Panc1 (cell line): Measurements from ENCODE around the gene PHKB. TPM values are rescaled to one million over a fixed set of nuclear protein-coding genes. Genes with fewer than 3 reads are reported as not detected.

Experiments
- ATAC-seq: fragments of 200-7000 bp; cut with Tn5 transposase; 2 replicates; pipeline ENCODE4 v1.9.1; 2020; ENCODE audit warnings: mild to moderate bottlenecking, moderate library complexity
- BruUV-seq: library from RNA; stranded (reverse); fragments of 400-500 nt; replicated peaks from 2 replicates; lab custom pipeline; 2021; lab: Mats Ljungman, UMichigan
- CTCF ChIA-PET: fragments of 300-600 bp; sonication (Branson Sonifier 250); formaldehyde crosslinking; loops from one replicate; lab custom pipeline; 2022; ENCODE audit warnings: antibody characterized with exemption; lab: Charles Lee
- POLR2A ChIA-PET: fragments of 300-600 bp; sonication (Branson Sonifier 250); formaldehyde crosslinking; loops from one replicate; lab custom pipeline; 2022; ENCODE audit warnings: antibody characterized with exemption; lab: Charles Lee
- DNase-seq: peaks from one replicate; pipeline ENCODE4 v3.0.0-alpha.2; 2010; ENCODE audit warnings: low read depth, low spot score
- H3K27ac ChIP-seq: 2 replicates; pipeline ENCODE4 v1.5.1; 2011; ENCODE audit warnings: mild to moderate bottlenecking, low read length, inconsistent platforms
- H3K27me3 ChIP-seq: fragments of 200-500 bp; sonication (Bioruptor generic); 2 replicates; pipeline ENCODE4 v1.6.0; 2014; ENCODE audit warnings: low read length, inconsistent platforms; ENCODE audit not compliant: control insufficient read depth, insufficient read depth
- H3K36me3 ChIP-seq: fragments of 200-500 bp; sonication (Bioruptor generic); 2 replicates; pipeline ENCODE4 v1.5.1; 2014; ENCODE audit warnings: inconsistent platforms, mild to moderate bottlenecking, low read length, moderate library complexity; ENCODE audit not compliant: control insufficient read depth, insufficient read depth
- H3K4me1 ChIP-seq: 2 replicates; pipeline ENCODE4 v1.5.1; 2011; ENCODE audit warnings: inconsistent platforms, mild to moderate bottlenecking, low read length, moderate library complexity; ENCODE audit not compliant: control insufficient read depth, insufficient read depth
- H3K4me3 ChIP-seq, 2 experiments: 2 replicates each; pipeline ENCODE4 v1.5.1; 2011 to 2012; ENCODE audit warnings: low read depth in 2 of 2, low read length in 2 of 2, mild to moderate bottlenecking in 2 of 2, inconsistent platforms in 1 of 2, moderate library complexity in 1 of 2
- H3K9me3 ChIP-seq: fragments of 200-500 bp; sonication (Bioruptor generic); 2 replicates; pipeline ENCODE4 v1.5.1; 2014; ENCODE audit warnings: low read depth, mild to moderate bottlenecking, inconsistent platforms, low read length, moderate library complexity; ENCODE audit not compliant: control insufficient read depth, insufficient read depth
- POLR2AphosphoS5 ChIP-seq: IDR thresholded peaks from 2 replicates; pipeline ENCODE4 v1.6.1; 2012; ENCODE audit warnings: mild to moderate bottlenecking, low read depth, low read length, moderate library complexity
- REST ChIP-seq, 2 experiments: IDR thresholded peaks; 2 replicates each; pipeline ENCODE4 v1.6.1; 2011 to 2012; ENCODE audit warnings: low read depth in 2 of 2, control low read depth in 1 of 2, low read length in 1 of 2, mild to moderate bottlenecking in 1 of 2, moderate library complexity in 1 of 2; ENCODE audit not compliant: insufficient read depth in 1 of 2
- SIN3A ChIP-seq: IDR thresholded peaks from 2 replicates; pipeline ENCODE4 v1.6.1; 2012; ENCODE audit warnings: low read depth, mild to moderate bottlenecking, low read length, moderate library complexity, borderline replicate concordance; ENCODE audit not compliant: insufficient read depth
- TCF7L2 ChIP-seq: IDR thresholded peaks from 2 replicates; pipeline ENCODE4 v1.6.1; 2011; ENCODE audit warnings: mild to moderate bottlenecking, low read depth, low read length, inconsistent platforms
- in situ Hi-C: cut with HindIII; loops from 2 replicates; pipeline ENCODE4 v1.10.0; 2016; ENCODE audit warnings: low sequenced_read_pairs, low pct_unique_long_range_greater_than_20kb
- intact Hi-C: fragments of 100-400 bp; cut with micrococcal nuclease; formaldehyde crosslinking; loops from one replicate; pipeline ENCODE4 v1.10.0; 2022; ENCODE audit not compliant: unreplicated experiment
- total RNA-seq: library from RNA; stranded (reverse); gene quantifications from one replicate; pipeline ENCODE4 v1.2.1, GENCODE V29; 2021; ENCODE audit not compliant: unreplicated experiment
- TF ChIP-seq, protein P1 (sequence below): fragments of 450-650 bp; IDR thresholded peaks from 2 replicates; pipeline ENCODE4 v1.5.1; 2017; ENCODE audit warnings: mild to moderate bottlenecking

PHKB gene
- total RNA-seq, 1 experiment from 2014 or later = 29.5 TPM

DNA sequence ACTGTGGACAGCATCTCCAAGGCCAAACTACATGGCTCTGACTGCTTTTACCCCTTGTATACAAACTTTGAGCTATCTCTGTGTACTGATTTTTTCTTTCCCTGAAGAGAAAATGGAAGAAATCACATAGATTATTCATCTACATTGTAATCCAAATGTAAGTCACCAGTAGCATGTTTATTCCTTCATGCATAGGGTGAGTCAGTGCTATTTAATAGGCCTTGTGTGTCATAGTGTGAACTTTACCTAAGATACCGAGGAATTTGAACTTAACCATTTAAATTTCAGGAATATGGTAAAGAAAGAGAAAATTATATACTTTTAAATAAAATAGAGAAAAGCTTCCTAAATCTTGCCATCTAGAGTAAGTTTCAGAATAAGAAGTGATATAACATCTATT is 16.5 kb downstream of the PHKB start:
- TF ChIP-seq TCF7L2 (no peak), POLR2AphosphoS5 (no peak), SIN3A (no peak)
- DNase-seq (no peak), ATAC-seq (no peak)
- POLR2A ChIA-PET = no interaction called here
- Histone ChIP-seq H3K36me3 (no peaks in the 10 kb centered on the region), H3K4me3 (no peak overlapping the region), H3K9me3 (no peaks in the 10 kb centered on the region), H3K27ac (no peak overlapping the region), H3K4me1 (no peaks in the 10 kb centered on the region), H3K27me3 (no peaks in the 10 kb centered on the region)
- BruUV-seq = no TSS peak
- intact Hi-C loops (no loop called here), in situ Hi-C loops (no loop called here)
- CTCF ChIA-PET = no interaction called here

- H3K36me3 ChIP-seq = no peaks in the 10 kb centered on the region
- no peaks in the 10 kb centered on the region for H3K27me3 ChIP-seq
- BruUV-seq = no TSS peak
- DNase-seq = no peak
- intact Hi-C loops = no loop called here
- TF ChIP-seq REST (IDR thresholded peaks at IDR 0.05; ENCODE audit: insufficient read depth in 1 of 2, low read depth in 2 of 2, low read length in 1 of 2) (no peak), TCF7L2 (no peak), POLR2AphosphoS5 (no peak)
- TF ChIP-seq, protein P1, sequence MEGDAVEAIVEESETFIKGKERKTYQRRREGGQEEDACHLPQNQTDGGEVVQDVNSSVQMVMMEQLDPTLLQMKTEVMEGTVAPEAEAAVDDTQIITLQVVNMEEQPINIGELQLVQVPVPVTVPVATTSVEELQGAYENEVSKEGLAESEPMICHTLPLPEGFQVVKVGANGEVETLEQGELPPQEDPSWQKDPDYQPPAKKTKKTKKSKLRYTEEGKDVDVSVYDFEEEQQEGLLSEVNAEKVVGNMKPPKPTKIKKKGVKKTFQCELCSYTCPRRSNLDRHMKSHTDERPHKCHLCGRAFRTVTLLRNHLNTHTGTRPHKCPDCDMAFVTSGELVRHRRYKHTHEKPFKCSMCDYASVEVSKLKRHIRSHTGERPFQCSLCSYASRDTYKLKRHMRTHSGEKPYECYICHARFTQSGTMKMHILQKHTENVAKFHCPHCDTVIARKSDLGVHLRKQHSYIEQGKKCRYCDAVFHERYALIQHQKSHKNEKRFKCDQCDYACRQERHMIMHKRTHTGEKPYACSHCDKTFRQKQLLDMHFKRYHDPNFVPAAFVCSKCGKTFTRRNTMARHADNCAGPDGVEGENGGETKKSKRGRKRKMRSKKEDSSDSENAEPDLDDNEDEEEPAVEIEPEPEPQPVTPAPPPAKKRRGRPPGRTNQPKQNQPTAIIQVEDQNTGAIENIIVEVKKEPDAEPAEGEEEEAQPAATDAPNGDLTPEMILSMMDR = no peak
- H3K27ac ChIP-seq = no peak overlapping the region
- no peak overlapping the region for H3K4me3 ChIP-seq
- H3K9me3 ChIP-seq = no peaks in the 10 kb centered on the region
- H3K4me1 ChIP-seq = no peaks in the 10 kb centered on the region
- ATAC-seq = no peak
- POLR2A ChIA-PET = no interaction called here
- in situ Hi-C loops = no loop called here
- CTCF ChIA-PET = no interaction called here
Observed at GRCh38 chr16:47480410-47480809, 19.3 kb downstream of the PHKB start.

DNA sequence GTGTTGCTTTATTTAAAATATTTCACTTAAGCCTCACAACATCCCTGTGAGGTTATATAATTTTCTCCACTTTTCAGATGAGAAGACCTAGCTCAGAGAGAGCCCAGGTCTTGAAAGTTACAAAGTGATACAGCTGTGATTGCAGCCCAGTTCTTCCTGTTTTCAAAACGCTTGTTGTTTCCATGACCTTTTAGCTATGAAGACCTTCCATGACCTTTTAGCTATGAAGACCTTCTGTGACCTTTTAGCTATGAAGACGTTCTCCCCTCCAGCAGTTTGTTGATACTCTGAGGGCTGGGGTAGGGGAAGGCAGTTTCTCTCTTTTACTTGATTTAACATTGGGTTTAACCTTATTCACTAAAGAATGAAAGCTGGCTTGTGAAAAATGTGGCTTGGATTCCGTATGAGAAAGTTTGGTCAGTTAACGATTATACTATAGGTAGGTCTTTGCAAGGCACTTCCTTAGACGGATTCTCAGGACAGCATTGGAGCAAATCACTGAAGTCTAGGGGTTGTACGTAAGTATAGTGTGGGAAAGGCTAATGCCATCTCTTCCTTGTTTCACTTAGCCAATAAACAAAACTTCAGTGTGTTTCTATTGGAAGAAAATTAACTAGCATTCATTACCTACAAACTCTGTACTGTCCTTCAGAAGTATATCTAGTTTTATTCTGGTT is 20.7 kb downstream of the PHKB start:
- no peak for TF ChIP-seq POLR2AphosphoS5
- TF ChIP-seq REST (IDR thresholded peaks at IDR 0.05; ENCODE audit: insufficient read depth in 1 of 2, low read depth in 2 of 2, low read length in 1 of 2) = no peak
- TF ChIP-seq, protein P1 = no peak
- TF ChIP-seq TCF7L2 = no peak
- no peak for TF ChIP-seq SIN3A
- Histone ChIP-seq H3K4me1 (no peaks in the 10 kb centered on the region), H3K27me3 (no peaks in the 10 kb centered on the region), H3K9me3 (no peaks in the 10 kb centered on the region), H3K27ac (no peak overlapping the region), H3K36me3 (no peaks in the 10 kb centered on the region), H3K4me3 (no peak overlapping the region)
- ATAC-seq (no peak), DNase-seq (no peak)
- CTCF ChIA-PET = no interaction called here
- intact Hi-C loops (no loop called here), in situ Hi-C loops (no loop called here)
- POLR2A ChIA-PET = no interaction called here
- no TSS peak for BruUV-seq
